ENCODE measurements around the gene TMEM8B.

TMEM8B gene

DNA sequence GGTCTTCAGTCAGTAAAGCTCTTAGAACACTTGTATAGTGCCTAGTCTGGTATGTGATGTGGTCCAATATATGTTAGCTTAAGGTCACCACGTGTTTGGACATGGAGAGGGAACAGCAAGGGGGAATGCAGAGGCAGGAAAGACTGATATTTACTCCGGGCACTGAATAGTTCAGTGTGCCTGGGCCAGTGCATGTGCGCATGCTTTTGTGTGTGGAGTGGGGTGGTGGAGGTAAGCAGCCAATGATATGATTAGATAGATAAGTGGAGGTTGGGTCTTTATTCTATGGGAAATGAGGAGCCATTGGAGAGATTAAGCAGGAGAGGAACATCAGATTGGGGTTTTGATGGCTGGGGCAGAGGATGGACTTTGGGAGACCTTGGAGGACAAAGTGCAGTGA is 27.2 kb downstream of the TMEM8B start:
- H3K9me2 ChIP-seq (replicated peaks; ENCODE audit: control insufficient read depth, low read length): no peaks in the 10 kb centered on the region
- H3F3A ChIP-seq (ENCODE audit: control insufficient read depth, insufficient read depth): no peaks in the 10 kb centered on the region
- H3K9me3 ChIP-seq (ENCODE audit: control insufficient read depth, insufficient read depth, low read length): no peaks in the 10 kb centered on the region
- H3K27me3 ChIP-seq (ENCODE audit: control insufficient read depth, low read length): peaks cover 9% of the 10 kb centered on the region; the same call in 1 of the 2 replicates
- no peak for TF ChIP-seq EZH2phosphoT487 (IDR thresholded peaks at IDR 0.05; ENCODE audit: borderline replicate concordance, low read length)
- TF ChIP-seq, protein P1, sequence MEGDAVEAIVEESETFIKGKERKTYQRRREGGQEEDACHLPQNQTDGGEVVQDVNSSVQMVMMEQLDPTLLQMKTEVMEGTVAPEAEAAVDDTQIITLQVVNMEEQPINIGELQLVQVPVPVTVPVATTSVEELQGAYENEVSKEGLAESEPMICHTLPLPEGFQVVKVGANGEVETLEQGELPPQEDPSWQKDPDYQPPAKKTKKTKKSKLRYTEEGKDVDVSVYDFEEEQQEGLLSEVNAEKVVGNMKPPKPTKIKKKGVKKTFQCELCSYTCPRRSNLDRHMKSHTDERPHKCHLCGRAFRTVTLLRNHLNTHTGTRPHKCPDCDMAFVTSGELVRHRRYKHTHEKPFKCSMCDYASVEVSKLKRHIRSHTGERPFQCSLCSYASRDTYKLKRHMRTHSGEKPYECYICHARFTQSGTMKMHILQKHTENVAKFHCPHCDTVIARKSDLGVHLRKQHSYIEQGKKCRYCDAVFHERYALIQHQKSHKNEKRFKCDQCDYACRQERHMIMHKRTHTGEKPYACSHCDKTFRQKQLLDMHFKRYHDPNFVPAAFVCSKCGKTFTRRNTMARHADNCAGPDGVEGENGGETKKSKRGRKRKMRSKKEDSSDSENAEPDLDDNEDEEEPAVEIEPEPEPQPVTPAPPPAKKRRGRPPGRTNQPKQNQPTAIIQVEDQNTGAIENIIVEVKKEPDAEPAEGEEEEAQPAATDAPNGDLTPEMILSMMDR (IDR thresholded peaks at IDR 0.05; ENCODE audit: low read depth, low read length, poor library complexity, severe bottlenecking): no peak
- no peaks in the 10 kb centered on the region for H3K4me1 ChIP-seq (ENCODE audit: control insufficient read depth, low read length)
- H3K79me2 ChIP-seq (ENCODE audit: control insufficient read depth, low read length): no peaks in the 10 kb centered on the region
- no peak overlapping the region for H3K4me3 ChIP-seq (ENCODE audit: low read length)
- H4K20me1 ChIP-seq (ENCODE audit: control insufficient read depth, insufficient read depth, low read depth, low read length): no peaks in the 10 kb centered on the region
- H3K27ac ChIP-seq (ENCODE audit: low read depth, low read length): no peak overlapping the region
- H3K36me3 ChIP-seq (ENCODE audit: control insufficient read depth, low read length): no peaks in the 10 kb centered on the region
- H3K4me2 ChIP-seq (ENCODE audit: low read length): no peak overlapping the region

DNA sequence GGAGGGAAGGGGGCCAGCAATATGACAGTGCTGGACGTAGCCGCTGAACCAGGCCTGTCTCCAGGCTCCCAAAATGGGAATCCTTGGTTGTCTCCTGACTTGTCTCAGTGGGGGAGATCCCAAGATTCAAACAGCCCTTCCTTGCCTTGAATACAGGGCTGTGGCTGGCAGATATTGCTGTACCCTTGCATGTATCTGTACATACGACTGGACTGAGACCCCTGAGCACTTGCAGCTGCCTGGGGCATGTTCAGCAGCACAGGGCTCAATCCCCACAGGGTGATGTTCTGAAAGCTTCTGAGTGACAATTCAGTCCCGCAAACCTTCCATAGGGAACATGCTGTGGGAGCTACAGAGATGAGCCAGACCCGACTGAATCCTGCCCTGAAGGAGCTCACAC is 27.9 kb downstream of the TMEM8B start:
- no peaks in the 10 kb centered on the region for H3F3A ChIP-seq (ENCODE audit: control insufficient read depth, insufficient read depth)
- H3K4me2 ChIP-seq (ENCODE audit: low read length): no peak overlapping the region
- H3K27ac ChIP-seq (ENCODE audit: low read depth, low read length): no peak overlapping the region
- H3K4me3 ChIP-seq (ENCODE audit: low read length): no peak overlapping the region
- peaks cover 14% of the 10 kb centered on the region for H3K27me3 ChIP-seq (ENCODE audit: control insufficient read depth, low read length)
- H3K9me2 ChIP-seq (replicated peaks; ENCODE audit: control insufficient read depth, low read length): no peaks in the 10 kb centered on the region
- no peaks in the 10 kb centered on the region for H3K79me2 ChIP-seq (ENCODE audit: control insufficient read depth, low read length)
- no peaks in the 10 kb centered on the region for H4K20me1 ChIP-seq (ENCODE audit: control insufficient read depth, insufficient read depth, low read depth, low read length)
- TF ChIP-seq, protein P1 (IDR thresholded peaks at IDR 0.05; ENCODE audit: low read depth, low read length, poor library complexity, severe bottlenecking): no peak
- no peak for TF ChIP-seq EZH2phosphoT487 (IDR thresholded peaks at IDR 0.05; ENCODE audit: borderline replicate concordance, low read length)
- no peaks in the 10 kb centered on the region for H3K36me3 ChIP-seq (ENCODE audit: control insufficient read depth, low read length)
- no peaks in the 10 kb centered on the region for H3K4me1 ChIP-seq (ENCODE audit: control insufficient read depth, low read length)
- no peaks in the 10 kb centered on the region for H3K9me3 ChIP-seq (ENCODE audit: control insufficient read depth, insufficient read depth, low read length)

DNA sequence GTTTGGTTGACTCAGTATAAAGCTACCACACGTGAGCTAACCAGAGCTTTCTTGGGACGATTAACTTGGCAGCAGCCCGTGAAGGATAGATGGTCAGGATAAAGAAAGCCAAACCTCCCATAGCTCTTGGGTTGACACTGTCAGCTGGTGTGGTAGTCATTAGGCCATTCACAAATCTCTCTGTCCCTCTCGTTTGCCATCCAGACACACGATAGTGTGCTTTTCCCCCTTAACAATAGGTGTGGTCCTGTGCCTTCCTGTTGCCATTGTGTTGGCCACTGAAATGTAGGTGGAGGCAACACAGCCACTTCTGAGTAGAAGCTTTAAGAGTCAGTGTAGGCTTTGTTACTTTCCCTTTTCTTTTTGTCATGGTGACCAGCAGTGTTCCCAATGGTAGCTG is 29.4 kb downstream of the TMEM8B start:
- Histone ChIP-seq H3K4me1 (ENCODE audit: control insufficient read depth, low read length) (no peaks in the 10 kb centered on the region), H3K27me3 (ENCODE audit: control insufficient read depth, low read length) (peaks cover 18% of the 10 kb centered on the region), H3K4me2 (ENCODE audit: low read length) (no peak overlapping the region), H3K9me2 (replicated peaks; ENCODE audit: control insufficient read depth, low read length) (no peaks in the 10 kb centered on the region), H3K27ac (ENCODE audit: low read depth, low read length) (no peak overlapping the region), H3K36me3 (ENCODE audit: control insufficient read depth, low read length) (no peaks in the 10 kb centered on the region), H3F3A (ENCODE audit: control insufficient read depth, insufficient read depth) (no peaks in the 10 kb centered on the region), H4K20me1 (ENCODE audit: control insufficient read depth, insufficient read depth, low read depth, low read length) (no peaks in the 10 kb centered on the region), H3K9me3 (ENCODE audit: control insufficient read depth, insufficient read depth, low read length) (no peaks in the 10 kb centered on the region), H3K79me2 (ENCODE audit: control insufficient read depth, low read length) (no peaks in the 10 kb centered on the region), H3K4me3 (ENCODE audit: low read length) (no peak overlapping the region)
- TF ChIP-seq, protein P1 (IDR thresholded peaks at IDR 0.05; ENCODE audit: low read depth, low read length, poor library complexity, severe bottlenecking): no peak
- no peak for TF ChIP-seq EZH2phosphoT487 (IDR thresholded peaks at IDR 0.05; ENCODE audit: borderline replicate concordance, low read length)

Data from DOHH2 (cell line).